ENCODE results near the gene TICAM2. TPM values are rescaled to one million over a fixed set of nuclear protein-coding genes. Genes with fewer than 3 reads are reported as not detected.

TICAM2 gene
- total RNA-seq, 1 experiment from 2014 or later: 0.24 TPM

GRCh38 chr5:115548683-115549082, 53.6 kb downstream of the TICAM2 start:
- H3K27ac Mint-ChIP-seq: no peak overlapping the region

More at GRCh38 chr5:115548683-115549082, 53.6 kb downstream of the TICAM2 start:
- H3K27ac ChIP-seq (ENCODE audit: insufficient read length, low read depth, low read length): no peak overlapping the region
- H3K79me1 ChIP-seq (ENCODE audit: insufficient read depth, low read depth, low read length, poor library complexity, severe bottlenecking): no peaks in the 10 kb centered on the region
- no peak overlapping the region for H2BK5ac ChIP-seq (ENCODE audit: insufficient read length, low read length)
- Mint-ChIP-seq H3K36me3 (ENCODE audit: insufficient read depth in 1 of 3, low read depth in 3 of 3) (peaks cover 7 to 11% (median 8%) of the 10 kb centered on the region in 3 experiments; a peak in 6 of 7 replicates), H3K4me3 (no peak overlapping the region), H3K27me3 (ENCODE audit: low read depth) (peaks cover 2% of the 10 kb centered on the region; the same call in 1 of the 2 replicates), H3K4me1 (peaks cover 17 to 18% of the 10 kb centered on the region in 2 experiments), H3K9me3 (peaks cover 12 to 13% of the 10 kb centered on the region in 2 experiments; a peak in 4 of 5 replicates)
- H4K5ac ChIP-seq (ENCODE audit: insufficient read length, low read depth, low read length): no peak overlapping the region
- DNase-seq: no peak
- H4K91ac ChIP-seq (ENCODE audit: insufficient read length, low read depth, low read length): no peak overlapping the region
- no peak overlapping the region for H3K56ac ChIP-seq (ENCODE audit: insufficient read length, low read depth, low read length)
- H3K18ac ChIP-seq (ENCODE audit: insufficient read length, low read depth, low read length): no peak overlapping the region
- H3K4me1 ChIP-seq (ENCODE audit: insufficient read depth, low read length): no peaks in the 10 kb centered on the region
- H3K79me2 ChIP-seq (ENCODE audit: insufficient read depth, low read length): peaks cover 3% of the 10 kb centered on the region; the same call in 1 of the 2 replicates
- H3K14ac ChIP-seq (ENCODE audit: insufficient read depth, low read length): no peak overlapping the region
- H2AFZ ChIP-seq (ENCODE audit: low read length): no peak overlapping the region
- H4K8ac ChIP-seq (replicated peaks; ENCODE audit: insufficient read length, low read depth, low read length): no peak overlapping the region
- H2BK120ac ChIP-seq (ENCODE audit: low read depth, low read length, poor library complexity, severe bottlenecking): no peak overlapping the region
- no peaks in the 10 kb centered on the region for H3K27me3 ChIP-seq (ENCODE audit: insufficient read depth, low read length)
- H2AK5ac ChIP-seq (ENCODE audit: insufficient read length, low read length): no peak overlapping the region
- no peak overlapping the region for H2BK12ac ChIP-seq (ENCODE audit: insufficient read length, low read depth, low read length)
- H3T11ph ChIP-seq (ENCODE audit: low read length): no peak overlapping the region
- H3K4ac ChIP-seq (ENCODE audit: low read depth, low read length): no peak overlapping the region
- no peak overlapping the region for H3K4me2 ChIP-seq (ENCODE audit: insufficient read depth, insufficient read length, low read length)
- no peak overlapping the region for H3K9ac ChIP-seq (ENCODE audit: extremely low read depth, insufficient read length, low read length)
- no peak overlapping the region for H3K23ac ChIP-seq (ENCODE audit: insufficient read length, low read depth, low read length)
- no peaks in the 10 kb centered on the region for H4K20me1 ChIP-seq (ENCODE audit: control insufficient read depth, insufficient read depth, insufficient read length)
- H3K9me3 ChIP-seq (ENCODE audit: control insufficient read depth, low read depth, low read length): no peaks in the 10 kb centered on the region
- TF ChIP-seq CTCF (conservative IDR thresholded peaks at IDR 0.05): no peak
- no peak overlapping the region for H2BK15ac ChIP-seq (ENCODE audit: low read depth, low read length)
- no CpG with 5 or more reads among the region's 4 CpGs for WGBS (ENCODE audit: extremely low coverage, insufficient read length, low lambda C conversion rate)
- no peak overlapping the region for H2BK20ac ChIP-seq (ENCODE audit: low read depth, low read length, poor library complexity, severe bottlenecking)
- H3K23me2 ChIP-seq (ENCODE audit: insufficient read length, low read depth, low read length, poor library complexity, severe bottlenecking): peaks cover 2% of the 10 kb centered on the region

All from H9 (cell line).